Urothelium cell line (cell line): Measurements from ENCODE around the gene PRKN.

Experiments used
- DNase-seq: peaks from one replicate; pipeline ENCODE4 v3.0.0; 2011; ENCODE audit warnings: low spot score, mixed read lengths
- FAIRE-seq: peaks from 2 replicates; lab custom pipeline; 2011; peaks lifted over from hg19 to GRCh38; lab: Jason Lieb, UNC

The PRKN gene

DNA sequence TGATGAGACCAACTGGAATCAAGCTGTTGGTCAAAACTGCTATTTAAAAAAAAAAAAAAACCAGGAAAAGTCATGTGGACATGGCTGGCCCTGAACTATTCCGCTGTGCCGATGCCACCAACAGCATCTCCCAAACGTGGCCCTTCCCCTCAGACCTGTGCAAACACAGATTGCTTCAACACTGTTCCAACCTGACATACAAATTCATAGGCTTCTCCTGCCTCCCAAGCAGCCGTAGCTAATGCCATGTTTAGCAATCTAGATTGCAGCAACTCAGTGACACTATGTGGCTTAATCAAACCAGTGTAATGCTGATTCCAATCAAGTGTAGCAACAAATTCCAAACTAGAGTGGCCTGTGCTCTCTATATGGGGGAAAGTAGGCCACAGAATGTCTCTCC, 16.2 kb downstream of the PRKN start:
- FAIRE-seq (no peak), DNase-seq (no peak)

DNA sequence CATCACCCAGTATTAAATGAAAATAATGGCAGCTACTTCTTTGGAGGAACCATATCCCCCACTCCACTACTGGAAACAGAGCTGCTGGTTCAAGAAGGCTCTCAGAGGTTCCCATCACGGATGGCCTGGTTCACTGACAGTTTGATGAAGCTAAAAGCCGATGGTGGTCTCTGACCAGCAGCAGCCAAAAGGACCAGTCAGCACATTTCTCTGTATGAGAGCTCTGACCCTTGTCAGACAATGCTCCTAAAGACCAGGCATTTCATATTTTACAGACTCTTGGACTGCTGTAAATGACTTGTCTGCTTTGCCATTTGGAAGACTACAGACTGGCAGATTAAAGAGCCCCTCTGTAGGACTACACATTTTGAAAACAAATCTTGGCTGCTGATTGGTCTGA, 16.6 kb downstream of the PRKN start:
- FAIRE-seq (no peak), DNase-seq (no peak)

DNA sequence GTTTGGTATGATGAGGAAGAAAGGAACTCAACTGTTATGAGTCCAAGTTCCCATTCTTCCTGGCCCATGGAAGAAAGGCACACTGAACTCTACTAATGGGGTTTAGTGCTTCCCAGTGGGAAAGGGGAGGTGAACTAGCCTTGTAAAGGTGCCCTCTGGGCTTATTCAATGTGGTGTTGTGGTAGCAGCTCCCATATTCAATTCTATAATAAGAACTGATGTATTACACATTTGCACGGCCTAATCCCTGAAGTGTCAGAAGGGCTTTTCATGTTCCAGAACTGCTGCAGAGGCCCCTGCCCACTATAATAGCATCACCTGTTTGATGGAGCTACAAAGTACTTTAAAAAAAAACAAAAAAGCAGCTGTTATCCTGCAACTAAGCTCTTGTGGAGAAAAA, 17.1 kb downstream of the PRKN start:
- no peak for FAIRE-seq
- no peak for DNase-seq

DNA sequence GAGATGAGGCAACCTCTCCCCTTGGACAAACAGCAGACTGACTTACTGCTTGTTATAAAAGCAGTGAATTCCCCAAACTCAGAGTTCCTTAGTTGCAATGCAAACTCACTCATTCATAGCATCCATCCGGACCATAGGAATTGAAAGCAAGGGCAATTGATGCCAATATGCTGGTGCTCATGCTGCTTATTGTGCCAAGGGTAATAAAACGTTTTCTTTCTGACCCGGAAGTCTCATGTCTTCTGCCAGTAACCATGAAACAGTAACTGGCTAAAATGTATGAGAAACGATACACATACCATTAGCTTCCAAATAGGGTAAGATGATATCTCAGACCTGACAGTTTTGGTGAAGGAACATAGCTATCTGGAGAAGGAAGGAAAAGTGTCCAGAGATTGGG, 18.1 kb downstream of the PRKN start:
- DNase-seq (no peak), FAIRE-seq (no peak)

DNA sequence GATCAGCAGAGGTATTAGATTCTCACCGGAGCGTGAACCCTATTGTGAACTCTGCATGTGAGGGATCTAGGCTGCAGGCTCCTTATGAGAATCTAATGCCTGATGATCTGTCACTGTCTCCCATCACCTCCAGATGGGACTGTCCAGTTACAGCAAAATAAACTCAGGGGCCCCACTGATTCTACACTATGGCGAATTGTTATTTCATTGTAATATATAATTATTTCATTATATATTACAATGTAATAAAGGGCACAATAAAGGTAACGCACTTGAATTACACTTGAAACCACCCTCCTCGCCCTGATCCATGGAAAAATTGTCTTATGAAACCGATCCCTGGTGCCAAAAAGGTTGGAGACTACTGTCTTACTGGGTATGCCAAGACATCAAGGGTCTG, 18.6 kb downstream of the PRKN start:
- no peak for FAIRE-seq

DNA sequence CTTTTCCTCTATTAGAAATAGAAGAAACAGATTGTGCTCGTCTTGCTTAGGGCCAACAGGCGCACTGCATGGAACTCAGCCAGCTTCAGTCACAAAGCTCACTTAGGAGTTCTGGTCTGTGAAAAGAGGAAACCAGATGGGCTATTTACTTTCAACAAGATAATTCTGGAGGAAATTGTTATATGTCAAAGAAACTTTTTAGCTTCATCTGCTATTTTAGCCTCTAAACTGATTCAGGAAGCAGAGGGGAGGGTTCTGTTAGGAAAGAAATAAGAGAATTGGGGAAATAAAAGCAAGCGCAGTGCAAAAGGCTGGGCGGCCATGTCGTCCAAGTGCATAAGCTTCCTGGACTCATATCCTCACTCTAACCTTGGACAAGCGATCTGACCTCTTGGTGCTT, 21.3 kb downstream of the PRKN start:
- DNase-seq (no peak), FAIRE-seq (no peak)

More for the DNA sequence above, 18.6 kb downstream of the PRKN start:
- no peak for DNase-seq

DNA sequence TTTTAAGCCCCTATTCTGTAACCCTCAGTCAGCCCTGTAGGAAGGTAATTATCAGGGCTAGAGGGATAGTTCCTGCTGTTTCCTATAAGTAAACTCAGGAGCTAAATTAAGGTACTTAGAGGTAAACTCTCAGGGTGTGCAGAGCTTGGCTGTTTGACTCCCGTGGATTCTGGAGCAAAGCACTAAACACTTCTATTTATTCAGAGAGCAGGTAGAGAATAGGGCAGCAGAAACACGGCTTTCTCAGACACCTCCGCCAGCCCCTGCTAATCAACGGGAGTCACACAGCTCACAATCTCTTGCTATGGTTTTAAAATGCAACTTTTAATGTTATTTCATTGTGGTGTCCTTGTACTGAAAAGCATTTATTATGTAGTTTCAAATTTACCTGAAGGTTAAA, 21.8 kb downstream of the PRKN start:
- FAIRE-seq, result no peak
- DNase-seq, result no peak

DNA sequence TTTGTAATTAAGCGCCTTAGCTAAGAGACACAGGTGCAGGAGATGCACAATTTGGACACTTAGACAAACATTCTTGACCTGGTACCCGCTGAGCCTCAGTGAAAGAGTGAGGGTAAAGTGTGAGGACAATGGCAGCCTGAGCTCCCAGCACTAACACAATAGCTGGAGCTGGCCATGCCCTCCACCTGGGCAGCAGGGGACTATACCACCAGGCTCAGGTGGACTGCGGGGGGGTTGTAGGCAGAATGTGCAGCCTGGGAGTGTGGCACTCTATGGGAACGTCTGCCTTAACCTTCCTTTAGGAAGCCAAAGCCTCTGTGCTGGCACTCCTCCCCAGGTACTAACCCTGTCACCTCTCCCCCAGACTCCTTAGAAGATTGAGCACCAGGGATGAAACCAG, 23.6 kb downstream of the PRKN start:
- FAIRE-seq, result no peak
- no peak for DNase-seq

DNA sequence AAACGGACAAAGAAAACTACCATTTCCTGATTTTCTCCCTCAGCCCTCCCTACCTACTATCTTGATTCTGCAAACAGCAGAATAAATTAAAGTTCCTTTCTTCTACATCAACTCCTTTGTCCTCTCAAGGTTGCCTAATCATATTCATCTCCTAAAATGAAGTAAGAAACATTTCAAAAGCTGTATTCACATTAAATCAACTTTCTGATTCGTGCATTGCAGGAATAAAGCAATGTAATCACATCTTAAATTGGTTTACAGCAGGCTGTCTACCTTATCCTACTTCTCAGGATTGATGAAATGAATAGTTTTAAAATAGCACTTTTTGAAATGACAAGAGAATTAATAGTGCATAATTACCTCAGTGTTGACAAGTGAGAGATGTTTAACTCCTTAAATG, 25.1 kb downstream of the PRKN start:
- DNase-seq, result no peak
- no peak for FAIRE-seq

DNA sequence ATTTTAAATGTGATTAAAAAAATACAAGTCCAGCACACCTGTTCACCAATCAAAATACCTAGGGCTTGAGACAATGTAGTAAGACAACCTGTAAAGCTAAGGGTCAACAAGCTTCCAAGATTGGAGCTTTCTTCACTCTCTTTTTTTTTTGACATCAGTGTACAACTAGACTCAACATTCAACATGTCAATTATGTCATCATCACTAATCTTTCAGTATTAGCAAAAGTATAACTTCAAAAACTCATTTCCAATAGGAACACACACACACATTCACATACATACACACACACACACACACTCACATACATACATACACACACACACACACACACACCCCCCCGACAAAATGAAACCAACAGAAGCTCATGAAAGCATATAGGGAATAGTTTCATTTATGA, 26.0 kb downstream of the PRKN start:
- FAIRE-seq, result no peak
- DNase-seq, result no peak

DNA sequence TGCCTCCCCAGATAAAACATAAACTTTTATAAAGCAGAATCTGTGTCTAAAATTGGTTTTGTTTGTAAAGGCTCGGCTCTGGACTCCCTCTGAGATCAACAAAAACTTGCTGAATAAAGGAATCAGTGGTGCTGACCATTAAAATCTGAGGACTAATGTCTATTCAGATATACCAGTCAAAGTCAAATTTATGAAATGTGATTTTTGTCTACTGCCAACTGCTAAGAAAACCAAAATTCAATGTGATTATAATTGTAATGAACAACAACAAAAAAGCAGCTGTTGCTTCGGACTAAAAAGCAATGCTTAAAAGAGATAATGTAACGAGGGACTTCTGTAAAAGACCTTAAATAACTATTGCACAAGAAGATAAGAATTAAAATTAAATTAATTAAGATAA, 26.6 kb downstream of the PRKN start:
- no peak for FAIRE-seq
- no peak for DNase-seq

DNA sequence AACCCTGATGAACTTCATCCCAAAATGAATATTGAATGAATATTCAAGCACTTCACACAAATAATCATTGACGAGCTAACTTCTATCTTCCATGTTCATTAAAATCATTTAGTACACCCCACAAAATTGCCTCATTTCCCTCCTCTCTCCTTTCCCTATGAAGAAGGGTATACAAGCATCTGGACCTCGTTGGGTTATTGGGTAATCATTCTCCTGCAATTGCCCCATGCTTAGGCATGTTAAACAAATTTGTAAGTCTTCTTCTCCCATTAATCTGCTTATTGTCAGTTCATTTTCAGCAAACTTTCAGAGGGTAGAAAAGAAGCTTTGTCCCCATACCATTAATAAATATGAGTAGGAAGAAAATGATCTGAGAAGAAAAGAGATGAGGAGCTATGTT, 27.6 kb downstream of the PRKN start:
- FAIRE-seq (no peak), DNase-seq (no peak)

DNA sequence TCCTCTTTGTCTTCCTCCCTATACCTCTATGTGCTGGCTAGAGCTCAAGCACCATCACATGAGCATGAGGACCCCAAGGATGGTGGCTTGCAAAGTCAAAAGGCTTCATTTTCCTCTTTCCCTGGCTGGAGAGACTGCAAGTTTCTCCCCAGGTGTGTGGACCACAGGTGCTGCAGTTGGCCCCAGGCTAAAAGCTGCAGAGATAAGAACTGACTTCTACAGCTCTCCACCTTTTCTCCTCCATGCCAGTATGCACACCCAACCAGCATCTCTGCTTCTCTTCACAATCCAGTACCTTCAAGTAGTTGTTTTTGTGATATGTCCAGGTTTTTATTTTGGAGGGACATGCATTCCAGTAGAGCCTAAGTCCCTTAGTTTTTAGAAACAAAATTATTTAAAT, 29.1 kb downstream of the PRKN start:
- DNase-seq, result no peak
- no peak for FAIRE-seq

DNA sequence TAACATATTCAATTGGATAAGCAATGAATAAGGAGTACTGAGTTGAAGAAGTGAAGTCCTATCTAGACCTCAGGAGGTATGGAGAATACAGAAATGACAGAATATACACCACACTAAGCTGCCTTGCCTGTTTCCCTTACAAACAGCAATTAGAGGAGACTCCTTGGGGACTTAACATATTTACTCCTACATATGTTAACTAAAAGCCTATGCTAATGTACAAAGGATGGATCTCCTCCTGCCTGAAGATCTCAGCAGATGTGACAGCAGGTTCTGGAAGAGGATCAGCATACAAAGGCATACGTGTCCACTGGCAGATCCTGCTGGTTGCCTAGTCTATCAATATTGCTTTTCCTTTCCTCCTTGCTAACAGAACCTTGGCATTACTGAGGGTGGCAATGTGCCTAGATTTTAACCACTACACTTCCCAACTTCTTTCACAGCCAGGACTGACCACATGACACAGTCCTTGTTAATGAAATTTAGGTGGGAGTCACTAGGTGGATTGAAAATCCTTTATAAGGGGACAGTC, 29.6 kb downstream of the PRKN start:
- DNase-seq, result no peak
- no peak for FAIRE-seq

DNA sequence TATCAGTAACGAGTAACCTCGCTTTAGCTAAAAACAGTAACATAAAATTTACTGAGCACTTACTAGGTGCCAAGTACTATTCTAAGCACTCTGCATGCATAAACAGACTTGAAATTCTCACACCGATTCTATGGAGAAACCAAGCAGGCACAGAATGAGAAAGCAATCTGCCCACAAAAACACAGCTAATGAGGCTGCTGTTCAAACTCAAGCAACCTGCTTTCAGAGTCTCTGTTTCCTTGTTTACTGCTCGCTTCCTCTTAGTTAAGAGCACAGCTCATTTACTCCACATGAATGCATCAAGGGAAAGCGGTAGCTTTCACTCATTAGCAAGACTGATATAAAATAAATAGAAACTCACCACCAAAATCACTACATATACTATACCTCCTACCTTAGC, 37.4 kb downstream of the PRKN start:
- FAIRE-seq (no peak), DNase-seq (no peak)

DNA sequence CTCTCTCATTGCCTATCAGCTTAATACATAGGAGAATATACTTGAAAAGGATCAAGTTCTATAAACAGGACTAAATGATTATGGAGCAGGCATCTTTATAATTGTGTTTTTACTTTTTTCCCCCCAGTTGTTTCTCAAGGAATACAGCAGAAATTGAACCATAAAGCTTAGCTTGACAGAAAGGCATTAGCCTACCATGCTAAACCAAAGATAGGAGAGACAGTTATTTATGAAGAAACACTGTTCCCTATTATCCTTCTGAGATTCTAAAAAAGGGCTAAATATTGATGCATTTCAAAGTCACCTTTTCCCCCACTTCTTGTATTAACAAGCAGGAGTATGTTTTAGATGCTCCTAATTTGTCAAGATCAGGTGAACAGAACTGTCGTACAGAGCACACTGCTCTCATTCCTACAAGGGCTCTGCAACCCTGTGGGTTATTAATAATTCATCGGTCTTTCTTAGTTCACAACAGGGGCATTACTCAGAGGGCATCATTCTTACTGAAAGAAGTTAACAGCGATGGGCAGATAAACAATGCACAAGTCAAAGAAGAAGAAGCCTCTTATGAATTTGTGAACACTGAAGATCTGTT, 38.7 kb downstream of the PRKN start:
- FAIRE-seq (no peak), DNase-seq (no peak)

DNA sequence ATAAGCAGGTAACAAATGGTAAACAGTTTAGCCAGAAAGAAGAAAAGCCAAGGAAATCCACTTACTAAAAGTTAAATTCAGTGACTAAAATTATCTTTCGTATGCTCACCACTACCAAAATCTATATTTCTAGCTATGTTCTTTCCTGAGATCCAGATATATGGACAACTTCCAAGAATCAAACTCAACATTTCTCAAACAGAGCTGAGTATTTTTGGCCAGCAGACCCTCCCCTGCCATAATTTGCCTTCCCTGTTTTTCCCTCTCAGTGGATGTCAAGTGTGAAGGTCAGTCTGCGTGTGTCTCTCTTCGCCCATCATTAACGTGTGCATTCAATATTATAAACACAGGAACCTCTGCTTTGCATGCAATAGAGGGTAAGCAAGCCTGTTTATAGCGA, 42.0 kb downstream of the PRKN start:
- DNase-seq, result no peak
- no peak for FAIRE-seq

DNA sequence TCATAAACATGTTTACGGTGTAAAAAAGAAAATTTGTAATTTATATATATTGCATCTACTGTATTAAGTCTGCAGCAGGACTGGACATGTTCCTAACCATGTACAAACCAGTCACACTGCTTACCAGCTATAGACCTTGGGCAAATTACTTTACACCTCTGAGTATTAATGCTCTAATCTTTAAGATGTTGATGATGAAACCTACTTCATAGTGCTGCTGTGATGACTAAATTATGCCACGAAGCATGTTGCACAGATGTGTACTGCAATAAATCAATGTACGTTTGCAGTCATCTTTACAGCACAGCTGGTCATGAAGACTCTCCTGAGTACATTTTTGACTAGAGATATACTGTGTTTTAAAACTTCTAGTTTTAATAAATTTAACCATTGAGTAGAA, 42.6 kb downstream of the PRKN start:
- FAIRE-seq, result no peak
- no peak for DNase-seq

DNA sequence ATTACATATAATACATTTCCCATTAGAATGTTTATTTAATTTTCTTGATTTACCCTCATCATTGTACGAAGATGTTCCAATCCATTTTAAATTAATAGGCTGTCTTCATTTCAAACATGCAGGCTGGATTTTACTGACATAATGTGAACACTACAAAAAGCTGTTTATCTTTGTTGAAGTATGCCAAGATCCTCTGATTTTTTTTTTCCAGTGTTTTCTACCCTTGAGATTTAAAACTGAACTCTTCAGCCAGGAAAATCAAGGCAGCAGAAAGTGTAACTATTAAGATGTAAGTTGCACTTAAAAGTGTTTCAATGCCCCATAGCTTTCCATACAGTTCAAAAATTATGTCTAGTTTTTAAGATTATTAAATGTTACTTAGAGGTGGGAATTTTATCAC, 43.5 kb downstream of the PRKN start:
- DNase-seq (no peak), FAIRE-seq (no peak)

DNA sequence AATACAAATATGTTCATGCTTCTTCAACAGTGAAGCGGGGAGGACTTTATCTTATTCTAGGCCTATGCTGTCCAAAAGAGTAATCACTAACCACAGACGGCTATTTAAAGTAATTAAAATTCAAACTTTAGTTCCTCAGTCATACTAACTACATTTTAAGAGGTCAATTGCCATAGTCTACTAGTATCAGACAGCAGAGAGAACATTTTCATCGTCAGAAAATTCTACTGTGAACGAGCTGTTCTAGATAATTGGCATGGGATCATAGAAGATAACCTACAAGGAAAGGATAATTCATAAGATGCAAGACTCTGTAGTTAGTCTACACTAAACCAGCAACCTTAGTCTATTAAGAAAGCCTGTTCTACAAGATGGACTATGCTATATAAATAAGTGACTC, 44.4 kb downstream of the PRKN start:
- no peak for FAIRE-seq
- DNase-seq, result no peak

DNA sequence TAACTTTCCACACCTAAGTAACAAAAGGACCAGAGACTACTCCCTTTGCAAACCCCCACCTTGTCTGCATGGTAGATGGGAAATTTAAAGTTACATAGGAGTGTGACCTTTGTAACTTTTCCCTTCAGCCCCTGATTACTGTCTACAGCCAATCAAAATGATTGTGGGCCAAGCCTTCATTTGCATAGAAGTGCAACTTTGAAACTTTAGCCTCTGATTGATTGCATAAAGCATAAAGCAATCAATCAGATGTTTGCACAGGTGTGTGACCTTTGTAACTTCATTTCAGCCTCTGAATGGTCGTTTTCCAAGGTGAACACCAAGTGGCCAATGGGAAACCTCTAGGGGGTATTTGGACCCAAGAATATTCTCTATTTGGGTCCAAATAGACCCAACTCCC, 46.1 kb downstream of the PRKN start:
- FAIRE-seq (no peak), DNase-seq (no peak)

DNA sequence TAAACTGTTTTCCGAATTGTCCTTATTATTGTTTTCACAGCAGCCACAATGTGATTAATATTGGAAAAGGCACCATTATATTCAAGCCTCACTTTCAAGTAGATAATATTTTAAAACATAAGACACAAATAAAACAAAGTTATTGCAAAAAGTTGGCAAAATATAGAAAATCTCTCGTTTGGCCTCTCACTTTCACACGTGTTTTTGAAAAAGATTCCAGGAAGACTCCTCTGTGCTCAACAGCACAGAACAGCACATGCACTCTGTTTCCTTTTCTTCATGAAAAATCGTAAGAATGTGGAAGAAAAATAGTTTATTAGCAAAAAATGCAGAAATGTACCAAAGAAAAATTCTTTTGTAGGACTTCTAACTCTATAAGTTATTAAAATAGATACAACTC, 46.7 kb downstream of the PRKN start:
- DNase-seq (no peak), FAIRE-seq (no peak)

DNA sequence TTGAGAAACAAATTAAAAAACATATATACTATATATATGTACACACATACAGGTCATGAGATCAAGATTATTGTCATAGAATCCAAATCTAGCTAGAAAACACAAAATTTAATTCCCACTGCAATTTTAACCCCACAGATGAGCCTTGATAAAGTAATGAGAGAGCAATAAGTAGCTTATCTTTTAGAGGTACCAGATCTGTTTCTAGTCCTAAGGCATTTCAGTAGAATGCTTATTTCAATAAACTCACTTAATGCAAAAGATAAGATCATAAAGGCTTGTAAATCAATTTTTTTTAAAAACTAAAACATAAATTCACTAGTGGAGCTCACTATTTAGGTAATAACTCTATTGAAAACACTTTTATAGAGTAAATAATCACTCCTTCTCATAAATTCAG, 47.2 kb downstream of the PRKN start:
- DNase-seq (no peak), FAIRE-seq (no peak)

DNA sequence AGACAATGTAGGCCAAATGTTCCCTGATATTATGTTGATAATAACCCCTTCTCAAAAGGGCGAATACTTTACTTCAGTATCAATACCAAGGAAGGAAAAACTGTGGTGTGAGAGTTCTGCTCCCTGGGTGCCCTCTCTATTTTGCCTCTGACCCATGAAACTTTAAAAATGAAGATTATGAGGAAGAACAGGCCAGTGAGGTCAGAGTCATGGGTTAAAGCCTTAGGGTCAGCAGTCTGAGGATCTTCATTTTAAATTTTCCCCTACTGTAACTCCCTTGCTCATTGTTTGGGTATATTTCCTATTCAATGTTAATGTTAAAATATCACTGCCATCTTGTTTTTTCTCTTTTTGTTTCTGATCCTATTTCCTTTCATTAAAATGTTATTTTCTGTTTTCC, 47.9 kb downstream of the PRKN start:
- FAIRE-seq, result no peak
- no peak for DNase-seq
